IMR-90 (cell line): ENCODE measurements around the gene DIAPH1. TPM values are rescaled to one million over a fixed set of nuclear protein-coding genes. Genes with fewer than 3 reads are reported as not detected.

ENCODE experiments used
- ATAC-seq: fragments of 200-7000 bp; cut with Tn5 transposase; 2 replicates; pipeline ENCODE4 v1.9.1; 2020; ENCODE audit warnings: low read depth, mild to moderate bottlenecking, moderate library complexity
- BruUV-seq: library from RNA; stranded (reverse); fragments of 400-500 nt; replicated peaks from 2 replicates; lab custom pipeline; 2021; lab: Mats Ljungman, UMichigan
- CTCF ChIA-PET: fragments of 300-600 bp; formaldehyde crosslinking; extraction: SDS; loops from one replicate; lab custom pipeline; 2021; ENCODE audit warnings: antibody characterized with exemption; lab: Yijun Ruan, JAX
- POLR2A ChIA-PET: fragments of 300-600 bp; sonication (Branson Sonifier 250); formaldehyde crosslinking; loops from one replicate; lab custom pipeline; 2022; ENCODE audit warnings: antibody characterized with exemption; ENCODE audit not compliant: unreplicated experiment; lab: Charles Lee
- DNase-seq: peaks from one replicate; pipeline ENCODE4 v3.0.0; 2013
- H2AFZ ChIP-seq: replicated peaks from 2 replicates; pipeline ENCODE3; 2013; ENCODE audit warnings: low read length, mild to moderate bottlenecking; ENCODE audit not compliant: poor library complexity
- H2AK5ac ChIP-seq: 2 replicates; pipeline ENCODE4 v1.6.1; 2013; ENCODE audit warnings: low read depth, low read length, inconsistent platforms
- H2AK9ac ChIP-seq: replicated peaks from 2 replicates; pipeline ENCODE3; 2013; ENCODE audit warnings: mild to moderate bottlenecking, low read depth, low read length, moderate library complexity; ENCODE audit not compliant: poor library complexity
- H2BK120ac ChIP-seq: 2 replicates; pipeline ENCODE4 v1.6.1; 2013; ENCODE audit warnings: low read depth, low read length, inconsistent platforms
- H2BK15ac ChIP-seq: 3 replicates; pipeline ENCODE4 v1.6.1; 2013; ENCODE audit warnings: low read depth, low read length, inconsistent platforms
- H2BK20ac ChIP-seq: 2 replicates; pipeline ENCODE4 v1.6.1; 2013; ENCODE audit warnings: low read depth, mild to moderate bottlenecking, inconsistent platforms, low read length, moderate library complexity
- H2BK5ac ChIP-seq: 2 replicates; pipeline ENCODE4 v1.6.1; 2013; ENCODE audit warnings: mild to moderate bottlenecking, low read depth, low read length, inconsistent platforms; ENCODE audit not compliant: poor library complexity, severe bottlenecking
- H3K14ac ChIP-seq: replicated peaks from 2 replicates; pipeline ENCODE4 v1.6.1; 2013; ENCODE audit warnings: low read depth, low read length, inconsistent platforms
- H3K18ac ChIP-seq: 2 replicates; pipeline ENCODE4 v1.6.1; 2013; ENCODE audit warnings: low read depth, low read length, control low read depth
- H3K23ac ChIP-seq: 2 replicates; pipeline ENCODE4 v1.6.1; 2013; ENCODE audit warnings: low read depth, low read length, inconsistent platforms
- H3K27ac ChIP-seq: 2 replicates; pipeline ENCODE4 v1.5.1; 2013; ENCODE audit warnings: mild to moderate bottlenecking, control low read depth, low read length; ENCODE audit not compliant: insufficient read depth
- H3K27me3 ChIP-seq: 2 replicates; pipeline ENCODE4 v1.6.1; 2013; ENCODE audit warnings: low read length; ENCODE audit not compliant: control insufficient read depth, insufficient read depth
- H3K36me3 ChIP-seq: 2 replicates; pipeline ENCODE4 v1.6.1; 2013; ENCODE audit warnings: low read length, mixed read lengths; ENCODE audit not compliant: control insufficient read depth, insufficient read depth
- H3K4ac ChIP-seq: 2 replicates; pipeline ENCODE4 v1.6.1; 2013; ENCODE audit warnings: low read depth, low read length, inconsistent platforms
- H3K4me1 ChIP-seq: 2 replicates; pipeline ENCODE4 v1.6.1; 2013; ENCODE audit warnings: low read length, mixed read lengths; ENCODE audit not compliant: control insufficient read depth, insufficient read depth
- H3K4me2 ChIP-seq: 2 replicates; pipeline ENCODE4 v1.6.1; 2013; ENCODE audit warnings: low read depth, mild to moderate bottlenecking, control low read depth, low read length, moderate library complexity
- H3K4me3 ChIP-seq: 2 replicates; pipeline ENCODE4 v1.5.1; 2013; ENCODE audit warnings: low read depth, mild to moderate bottlenecking, control low read depth, low read length, moderate library complexity; ENCODE audit not compliant: insufficient read depth
- H3K56ac ChIP-seq: 2 replicates; pipeline ENCODE4 v1.6.1; 2013; ENCODE audit warnings: low read length, inconsistent platforms; ENCODE audit not compliant: insufficient read depth; ENCODE audit errors: extremely low read depth
- H3K79me1 ChIP-seq, 2 experiments: 2 replicates each; pipeline ENCODE4 v1.6.1; 2013; ENCODE audit warnings: low read length in 2 of 2, inconsistent platforms in 1 of 2, low read depth in 1 of 2
- H3K9ac ChIP-seq: 2 replicates; pipeline ENCODE4 v1.6.1; 2013; ENCODE audit warnings: low read depth, low read length, control low read depth
- H3K9me1 ChIP-seq: 2 replicates; pipeline ENCODE4 v1.6.1; 2013; ENCODE audit warnings: low read length, inconsistent platforms; ENCODE audit not compliant: insufficient read depth
- H3K9me3 ChIP-seq: 2 replicates; pipeline ENCODE4 v1.6.1; 2013; ENCODE audit warnings: low read length; ENCODE audit not compliant: control insufficient read depth, insufficient read depth
- H4K20me1 ChIP-seq: 2 replicates; pipeline ENCODE4 v1.6.1; 2013; ENCODE audit warnings: low read length, inconsistent platforms; ENCODE audit not compliant: insufficient read depth
- H4K5ac ChIP-seq: 2 replicates; pipeline ENCODE4 v1.6.1; 2013; ENCODE audit warnings: mild to moderate bottlenecking, low read depth, low read length, control low read depth
- H4K8ac ChIP-seq, 2 experiments: 2 replicates each; pipeline ENCODE4 v1.6.1; 2013; ENCODE audit warnings: low read depth in 2 of 2, low read length in 2 of 2, control low read depth in 1 of 2, inconsistent platforms in 1 of 2
- H4K91ac ChIP-seq: 2 replicates; pipeline ENCODE4 v1.6.1; 2013; ENCODE audit warnings: low read depth, low read length, inconsistent platforms; ENCODE audit not compliant: insufficient read depth
- BHLHE40 ChIP-seq: fragments of 150-350 bp; IDR thresholded peaks from 2 replicates; pipeline ENCODE4 v1.6.1; 2016; ENCODE audit warnings: mild to moderate bottlenecking, low read depth, low read length
- CEBPB ChIP-seq: IDR thresholded peaks from 2 replicates; pipeline ENCODE4 v1.6.1; 2012; ENCODE audit warnings: low read depth, low read length, improper control_type of control experiment
- CHD1 ChIP-seq: IDR thresholded peaks from 2 replicates; pipeline ENCODE4 v1.6.1; 2012; ENCODE audit warnings: low read depth, low read length, improper control_type of control experiment
- FOS ChIP-seq: fragments of 150-350 bp; IDR thresholded peaks from 2 replicates; pipeline ENCODE4 v1.6.1; 2016; ENCODE audit warnings: low read depth, low read length
- MAFK ChIP-seq: IDR thresholded peaks from 2 replicates; pipeline ENCODE4 v1.6.1; 2012; ENCODE audit warnings: low read depth, low read length, improper control_type of control experiment
- MAZ ChIP-seq: IDR thresholded peaks from 2 replicates; pipeline ENCODE4 v1.6.1; 2012; ENCODE audit warnings: low read depth, mild to moderate bottlenecking, low read length, improper control_type of control experiment, moderate library complexity, borderline replicate concordance
- MXI1 ChIP-seq: IDR thresholded peaks from 2 replicates; pipeline ENCODE4 v1.6.1; 2012; ENCODE audit warnings: low read depth, mild to moderate bottlenecking, low read length, moderate library complexity, borderline replicate concordance
- NFE2L2 ChIP-seq: fragments of 150-350 bp; IDR thresholded peaks from 2 replicates; pipeline ENCODE4 v1.6.1; 2016; ENCODE audit warnings: low read depth, mild to moderate bottlenecking, low read length
- POLR2A ChIP-seq: IDR thresholded peaks from 2 replicates; pipeline ENCODE4 v1.6.1; 2012; ENCODE audit warnings: mild to moderate bottlenecking, low read depth, low read length
- RAD21 ChIP-seq: IDR thresholded peaks from 2 replicates; pipeline ENCODE4 v1.6.1; 2012; ENCODE audit warnings: low read length, improper control_type of control experiment
- RCOR1 ChIP-seq: IDR thresholded peaks from 2 replicates; pipeline ENCODE4 v1.6.1; 2012; ENCODE audit warnings: mild to moderate bottlenecking, low read length, improper control_type of control experiment; ENCODE audit not compliant: insufficient replicate concordance
- RFX5 ChIP-seq: IDR thresholded peaks from 2 replicates; pipeline ENCODE4 v1.8.0; 2012; ENCODE audit warnings: low read depth, mild to moderate bottlenecking, low read length, moderate library complexity
- SMC3 ChIP-seq: fragments of 150-350 bp; IDR thresholded peaks from 2 replicates; pipeline ENCODE4 v1.6.1; 2016; ENCODE audit warnings: low read depth, mild to moderate bottlenecking, antibody characterized with exemption, low read length, moderate library complexity
- WGBS, 2 experiments: methylation state at CpG; one replicate each; pipeline versions ENCODE4 v1.1.5 to v1.1.7; 2013; ENCODE audit warnings: missing lambda C conversion rate in 2 of 2; ENCODE audit not compliant: insufficient read length in 1 of 2; ENCODE audit errors: extremely low coverage in 2 of 2; 5-methylcytosine and 5-hydroxymethylcytosine counted together
- dilution Hi-C: fragments of 300-500 bp; cut with HindIII; formaldehyde crosslinking; loops from one replicate; pipeline ENCODE4 v1.14.3; 2018; ENCODE audit warnings: low sequenced_read_pairs; ENCODE audit not compliant: unreplicated experiment
- in situ Hi-C: fragments of 300-500 bp; cut with MboI; formaldehyde crosslinking; loops from 3 replicates; pipeline ENCODE4 v1.14.3; 2019; ENCODE audit warnings: low sequenced_read_pairs, inconsistent platforms, mixed read lengths
- intact Hi-C: fragments of 100-400 bp; cut with micrococcal nuclease; formaldehyde crosslinking; loops from 2 replicates; pipeline ENCODE4 v1.10.0; 2022
- polyA plus RNA-seq, 3 experiments: library from polyadenylated mRNA; depleted of rRNA; stranded (reverse); fragments of >200 nt; gene quantifications; 2 replicates each; pipeline ENCODE4 v1.2.3, GENCODE V29; 2012; ENCODE audit warnings: low replicate concordance in 1 of 3
- total RNA-seq: library from RNA; depleted of rRNA; stranded (reverse); fragments of >200 nt; gene quantifications from 2 replicates; pipeline ENCODE4 v1.2.3, GENCODE V29; 2012
- TF ChIP-seq, protein P1 (sequence below): conservative IDR thresholded peaks from 2 replicates; pipeline ENCODE4 v1.5.1; 2012; ENCODE audit warnings: mild to moderate bottlenecking, low read depth, low read length, improper control_type of control experiment
- TF ChIP-seq, protein P2 (sequence below): fragments of 150-350 bp; IDR thresholded peaks from 2 replicates; pipeline ENCODE4 v1.6.1; 2017; ENCODE audit warnings: mild to moderate bottlenecking, antibody characterized with exemption, low read length, low read depth
- TF ChIP-seq, protein P3 (sequence below): fragments of 150-350 bp; IDR thresholded peaks from 2 replicates; pipeline ENCODE4 v1.6.1; 2016; ENCODE audit warnings: low read depth, mild to moderate bottlenecking, low read length, moderate library complexity, borderline replicate concordance

Gene DIAPH1
- total and polyA plus RNA-seq, 2 of the 4 experiments (the other 2 are of a cell fraction) = 12.0 to 37.4 TPM

DNA sequence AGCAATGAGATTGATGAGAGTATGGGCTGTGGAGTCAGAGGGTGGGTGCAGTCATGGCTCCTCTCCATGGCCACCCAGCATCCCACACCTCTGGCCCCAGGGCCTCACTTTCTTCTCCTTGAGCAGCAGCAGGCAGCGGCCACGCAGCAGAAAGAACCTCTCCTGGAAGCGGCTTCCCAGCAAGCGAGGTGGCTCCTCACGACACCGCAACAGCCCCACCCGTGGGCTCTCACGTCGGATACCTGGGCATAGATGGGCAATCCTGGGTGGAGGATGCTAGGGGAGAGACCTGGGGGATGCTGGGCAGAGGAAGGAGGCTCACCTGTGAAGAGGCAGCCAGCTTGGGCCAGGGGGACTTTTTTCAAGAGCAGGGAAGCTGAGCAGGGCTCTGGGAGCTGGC is 37.6 kb upstream of the DIAPH1 start:
- Histone ChIP-seq H3K4ac (peak overlapping the region; percentile 33; the same call in 1 of the 2 replicates), H2BK5ac (no peak overlapping the region), H3K4me1 (peaks cover 15% of the 10 kb centered on the region), H3K23ac (no peak overlapping the region), H4K5ac (no peak overlapping the region), H4K91ac (no peak overlapping the region), H3K14ac (no peak overlapping the region), H2AK9ac (peak overlapping the region; percentile 70), H3K4me3 (no peak overlapping the region), H3K9me1 (peaks cover 3% of the 10 kb centered on the region; the same call in 1 of the 2 replicates), H2AFZ (no peak overlapping the region), H4K20me1 (no peaks in the 10 kb centered on the region), H3K79me1 (peaks cover 0 to 5% of the 10 kb centered on the region in 2 experiments; a peak in 1 of 4 replicates), H3K56ac (no peak overlapping the region), H3K9ac (no peak overlapping the region), H2BK20ac (no peak overlapping the region; the same call in 1 of the 2 replicates), H3K4me2 (no peak overlapping the region), H2BK15ac (no peak overlapping the region; the same call in 2 of the 3 replicates), H3K9me3 (no peaks in the 10 kb centered on the region), H3K27ac (no peak overlapping the region), H3K18ac (no peak overlapping the region), H3K27me3 (no peaks in the 10 kb centered on the region), H2BK120ac (no peak overlapping the region), H2AK5ac (no peak overlapping the region), H3K36me3 (peaks cover 14% of the 10 kb centered on the region; the same call in 1 of the 2 replicates), H4K8ac (no peak overlapping the region)
- no TSS peak for BruUV-seq
- WGBS, 2 experiments = 94% methylated on average over 3 of the region's 9 CpGs; no CpG with 5 or more reads in 1 of the 2 experiments
- ATAC-seq (no peak), DNase-seq (no peak)
- TF ChIP-seq SMC3 (no peak), RAD21 (no peak), FOS (no peak), NFE2L2 (no peak), CEBPB (no peak), MXI1 (no peak), MAZ (no peak), BHLHE40 (no peak), POLR2A (no peak), CHD1 (no peak), RCOR1 (no peak), RFX5 (no peak), MAFK (no peak)
- TF ChIP-seq, protein P1, sequence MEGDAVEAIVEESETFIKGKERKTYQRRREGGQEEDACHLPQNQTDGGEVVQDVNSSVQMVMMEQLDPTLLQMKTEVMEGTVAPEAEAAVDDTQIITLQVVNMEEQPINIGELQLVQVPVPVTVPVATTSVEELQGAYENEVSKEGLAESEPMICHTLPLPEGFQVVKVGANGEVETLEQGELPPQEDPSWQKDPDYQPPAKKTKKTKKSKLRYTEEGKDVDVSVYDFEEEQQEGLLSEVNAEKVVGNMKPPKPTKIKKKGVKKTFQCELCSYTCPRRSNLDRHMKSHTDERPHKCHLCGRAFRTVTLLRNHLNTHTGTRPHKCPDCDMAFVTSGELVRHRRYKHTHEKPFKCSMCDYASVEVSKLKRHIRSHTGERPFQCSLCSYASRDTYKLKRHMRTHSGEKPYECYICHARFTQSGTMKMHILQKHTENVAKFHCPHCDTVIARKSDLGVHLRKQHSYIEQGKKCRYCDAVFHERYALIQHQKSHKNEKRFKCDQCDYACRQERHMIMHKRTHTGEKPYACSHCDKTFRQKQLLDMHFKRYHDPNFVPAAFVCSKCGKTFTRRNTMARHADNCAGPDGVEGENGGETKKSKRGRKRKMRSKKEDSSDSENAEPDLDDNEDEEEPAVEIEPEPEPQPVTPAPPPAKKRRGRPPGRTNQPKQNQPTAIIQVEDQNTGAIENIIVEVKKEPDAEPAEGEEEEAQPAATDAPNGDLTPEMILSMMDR = no peak
- TF ChIP-seq, protein P2, sequence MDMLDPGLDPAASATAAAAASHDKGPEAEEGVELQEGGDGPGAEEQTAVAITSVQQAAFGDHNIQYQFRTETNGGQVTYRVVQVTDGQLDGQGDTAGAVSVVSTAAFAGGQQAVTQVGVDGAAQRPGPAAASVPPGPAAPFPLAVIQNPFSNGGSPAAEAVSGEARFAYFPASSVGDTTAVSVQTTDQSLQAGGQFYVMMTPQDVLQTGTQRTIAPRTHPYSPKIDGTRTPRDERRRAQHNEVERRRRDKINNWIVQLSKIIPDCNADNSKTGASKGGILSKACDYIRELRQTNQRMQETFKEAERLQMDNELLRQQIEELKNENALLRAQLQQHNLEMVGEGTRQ = no peak
- TF ChIP-seq, protein P3, sequence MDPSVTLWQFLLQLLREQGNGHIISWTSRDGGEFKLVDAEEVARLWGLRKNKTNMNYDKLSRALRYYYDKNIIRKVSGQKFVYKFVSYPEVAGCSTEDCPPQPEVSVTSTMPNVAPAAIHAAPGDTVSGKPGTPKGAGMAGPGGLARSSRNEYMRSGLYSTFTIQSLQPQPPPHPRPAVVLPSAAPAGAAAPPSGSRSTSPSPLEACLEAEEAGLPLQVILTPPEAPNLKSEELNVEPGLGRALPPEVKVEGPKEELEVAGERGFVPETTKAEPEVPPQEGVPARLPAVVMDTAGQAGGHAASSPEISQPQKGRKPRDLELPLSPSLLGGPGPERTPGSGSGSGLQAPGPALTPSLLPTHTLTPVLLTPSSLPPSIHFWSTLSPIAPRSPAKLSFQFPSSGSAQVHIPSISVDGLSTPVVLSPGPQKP = no peak
- dilution Hi-C loops = no loop called here
- intact Hi-C loops = no loop called here
- in situ Hi-C loops = no loop called here
- CTCF ChIA-PET = no interaction called here
- POLR2A ChIA-PET = no interaction called here
